RWPE1 (cell line): ENCODE data around the gene DNAAF5.

Experiments
- CTCF ChIA-PET: fragments of 350-600 bp; sonication (Branson Sonifier 250); formaldehyde crosslinking; extraction: SDS; loops from one replicate; lab custom pipeline; 2021; lab: Yijun Ruan, JAX
- POLR2A ChIA-PET: fragments of 400-600 bp; formaldehyde crosslinking; extraction: SDS; loops from one replicate; lab custom pipeline; 2020; ENCODE audit warnings: antibody characterized with exemption; ENCODE audit not compliant: low non-redundant PET; lab: Yijun Ruan, JAX
- DNase-seq: peaks from one replicate; pipeline ENCODE4 v3.0.0; 2012; ENCODE audit warnings: low spot score
- H3K27ac ChIP-seq: fragments of 450-650 bp; 2 replicates; pipeline ENCODE4 v1.5.1; 2017
- TF ChIP-seq, protein P1 (sequence below): fragments of 450-650 bp; conservative IDR thresholded peaks from 2 replicates; pipeline ENCODE4 v1.5.1; 2017; ENCODE audit warnings: low read depth, mild to moderate bottlenecking

The DNAAF5 gene

GRCh38 chr7:761631-762030 lies 35.1 kb downstream of the DNAAF5 start:
- CTCF ChIA-PET, result no interaction called here
- no peak for DNase-seq
- TF ChIP-seq, protein P1, sequence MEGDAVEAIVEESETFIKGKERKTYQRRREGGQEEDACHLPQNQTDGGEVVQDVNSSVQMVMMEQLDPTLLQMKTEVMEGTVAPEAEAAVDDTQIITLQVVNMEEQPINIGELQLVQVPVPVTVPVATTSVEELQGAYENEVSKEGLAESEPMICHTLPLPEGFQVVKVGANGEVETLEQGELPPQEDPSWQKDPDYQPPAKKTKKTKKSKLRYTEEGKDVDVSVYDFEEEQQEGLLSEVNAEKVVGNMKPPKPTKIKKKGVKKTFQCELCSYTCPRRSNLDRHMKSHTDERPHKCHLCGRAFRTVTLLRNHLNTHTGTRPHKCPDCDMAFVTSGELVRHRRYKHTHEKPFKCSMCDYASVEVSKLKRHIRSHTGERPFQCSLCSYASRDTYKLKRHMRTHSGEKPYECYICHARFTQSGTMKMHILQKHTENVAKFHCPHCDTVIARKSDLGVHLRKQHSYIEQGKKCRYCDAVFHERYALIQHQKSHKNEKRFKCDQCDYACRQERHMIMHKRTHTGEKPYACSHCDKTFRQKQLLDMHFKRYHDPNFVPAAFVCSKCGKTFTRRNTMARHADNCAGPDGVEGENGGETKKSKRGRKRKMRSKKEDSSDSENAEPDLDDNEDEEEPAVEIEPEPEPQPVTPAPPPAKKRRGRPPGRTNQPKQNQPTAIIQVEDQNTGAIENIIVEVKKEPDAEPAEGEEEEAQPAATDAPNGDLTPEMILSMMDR, result no peak
- POLR2A ChIA-PET, result no interaction called here
- H3K27ac ChIP-seq, result no peak overlapping the region; the same call in 1 of the 2 replicates

DNA sequence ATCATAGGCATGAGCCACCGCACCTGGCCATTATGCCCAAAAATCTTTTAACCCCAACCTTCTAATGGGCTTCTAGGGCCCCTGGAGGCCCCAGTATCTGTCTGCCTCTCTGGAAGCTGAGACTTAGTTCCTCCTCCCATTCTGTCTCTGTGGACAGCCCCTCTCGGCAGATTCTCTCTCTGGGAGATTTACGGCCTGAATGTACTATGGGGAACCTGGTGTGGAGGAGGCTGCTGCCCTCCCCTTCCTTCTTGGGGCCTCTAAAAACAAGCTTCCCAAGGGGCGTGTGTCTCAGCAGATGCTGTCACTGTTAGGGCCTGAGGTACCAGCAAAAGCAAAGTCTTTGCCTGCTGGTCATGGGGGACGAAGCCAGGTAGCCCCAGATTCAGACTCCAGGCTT lies 36.4 kb downstream of the DNAAF5 start:
- CTCF ChIA-PET, result interaction anchor here (0.6 kb wide), 1 partner anchor 245 kb away, joined by 3 read pairs; no protein-coding TSS in a partner anchor
- TF ChIP-seq, protein P1, result no peak
- POLR2A ChIA-PET, result interaction anchor here (0.6 kb wide), 1 partner anchor 20 kb away, joined by 3 read pairs; no protein-coding TSS in a partner anchor
- no peak for DNase-seq
- H3K27ac ChIP-seq, result 0 out of 2 replicates have a peak overlapping the region, but pooled peaks have one; percentile 9

- DNase-seq, result no peak
- no peak overlapping the region for H3K27ac ChIP-seq
- CTCF ChIA-PET, result no interaction called here
- TF ChIP-seq, protein P1, result no peak
- POLR2A ChIA-PET, result no interaction called here
Measured at GRCh38 chr7:763762-764161, 37.3 kb downstream of the DNAAF5 start.

DNA sequence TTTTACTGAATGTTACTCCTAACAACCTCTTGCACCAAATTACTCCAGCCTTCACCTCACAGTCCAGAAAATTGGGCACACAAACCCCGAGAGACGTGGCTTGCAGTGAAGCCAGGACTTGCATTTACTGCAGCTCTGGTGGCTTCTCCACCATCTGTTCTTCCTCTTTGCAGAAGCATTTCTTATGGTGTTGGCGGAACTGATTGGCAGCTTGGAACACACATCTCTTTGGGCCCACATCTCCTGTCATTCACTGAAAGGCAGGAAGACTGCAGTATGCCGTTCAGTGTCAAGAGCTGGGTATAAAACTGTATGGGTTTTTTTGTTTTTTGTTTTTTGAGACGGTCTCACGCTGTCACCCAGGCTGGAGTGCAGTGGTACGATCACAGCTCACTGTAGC lies 38.9 kb downstream of the DNAAF5 start:
- TF ChIP-seq, protein P1, result no peak
- 0 out of 2 replicates have a peak overlapping the region, but pooled peaks have one; percentile 8 for H3K27ac ChIP-seq
- no peak for DNase-seq
- POLR2A ChIA-PET, result no interaction called here
- CTCF ChIA-PET, result interaction anchor here (0.7 kb wide), 1 partner anchor 568 kb away, joined by 4 read pairs; no protein-coding TSS in a partner anchor

DNA sequence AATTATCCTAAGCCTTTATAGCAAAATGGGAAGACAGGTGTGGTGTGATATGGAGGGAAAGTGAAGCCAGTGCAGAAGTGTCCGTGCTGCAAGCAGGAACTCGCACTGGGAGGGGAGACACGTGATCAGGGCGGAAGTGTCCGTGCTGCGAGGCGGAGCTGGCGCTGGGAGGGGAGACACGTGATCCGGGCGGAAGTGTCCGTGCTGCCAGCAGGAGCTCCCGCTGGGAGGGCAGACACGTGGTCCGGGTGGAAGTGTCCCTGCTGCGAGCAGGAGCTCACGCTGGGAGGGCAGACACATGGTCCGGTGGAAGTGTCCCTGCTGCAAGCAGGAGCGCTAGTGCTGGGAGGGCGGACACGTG lies 41.1 kb downstream of the DNAAF5 start:
- TF ChIP-seq, protein P1, result no peak
- POLR2A ChIA-PET, result interaction anchor here (0.6 to 1.1 kb wide), 4 partner anchors 9 to 371 kb away, joined by 3 to 4 read pairs (median 3); a partner anchor contains a TSS
- CTCF ChIA-PET, result interaction anchor here (0.6 kb wide), 1 partner anchor 10 kb away, joined by 5 read pairs; no protein-coding TSS in a partner anchor
- H3K27ac ChIP-seq, result peak overlapping the region; percentile 75
- DNase-seq, result peak; percentile 73

DNA sequence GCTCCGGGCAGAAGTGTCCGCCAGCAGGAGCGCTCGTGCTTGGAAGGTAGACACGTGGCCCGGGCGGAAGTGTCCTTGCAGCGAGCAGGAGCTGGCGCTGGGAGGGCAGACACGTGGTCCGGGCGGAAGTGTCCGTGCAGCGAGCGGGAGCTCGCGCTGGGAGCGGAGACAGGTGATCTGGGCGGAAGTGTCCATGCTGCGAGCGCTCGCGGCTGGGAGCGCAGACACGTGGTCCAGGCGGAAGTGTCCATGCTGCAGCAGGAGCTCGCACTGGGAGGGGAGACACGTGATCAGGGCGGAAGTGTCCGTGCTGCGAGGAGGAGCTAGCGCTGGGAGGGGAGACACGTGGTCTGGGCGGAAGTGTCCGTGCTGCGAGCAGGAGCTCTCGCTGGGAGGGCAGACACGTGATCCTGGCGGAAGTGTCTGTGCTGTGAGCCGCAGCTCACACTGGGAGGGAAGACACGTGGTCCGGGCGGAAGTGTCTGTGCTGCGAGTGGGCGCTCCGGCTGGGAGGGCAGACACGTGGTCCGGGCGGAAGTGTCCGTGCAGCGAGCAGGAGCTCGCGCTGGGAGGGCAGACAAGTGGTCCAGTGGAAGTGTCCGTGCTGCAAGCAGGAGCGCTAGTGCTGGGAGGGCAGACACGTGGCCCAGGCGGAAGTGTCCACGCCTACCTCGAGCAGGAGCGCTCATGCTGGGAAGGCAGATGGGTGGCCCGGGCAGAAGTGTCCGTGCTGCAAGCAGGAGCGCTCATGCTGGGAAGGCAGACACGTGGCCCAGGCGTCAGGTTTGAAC lies 41.6 kb downstream of the DNAAF5 start:
- ChIA-PET CTCF (interaction anchor here (0.6 kb wide), 2 partner anchors 10 to 454 kb away, joined by 3 to 5 read pairs; no protein-coding TSS in a partner anchor), POLR2A (interaction anchor here (0.9 to 1.1 kb wide), 2 partner anchors 242 to 288 kb away, joined by 3 read pairs; no protein-coding TSS in a partner anchor)
- peak; percentile 69 for DNase-seq
- peak overlapping the region; percentile 75 for H3K27ac ChIP-seq
- TF ChIP-seq, protein P1, result no peak
